Measurements from ENCODE around the gene CCDC90B. TPM values are rescaled to one million over a fixed set of nuclear protein-coding genes. Genes with fewer than 3 reads are reported as not detected.

CCDC90B gene
- total and polyA plus RNA-seq, 2 donors (not counting 1 experiment from before 2014, with no cell fraction given): 66.2 to 109 TPM

DNA sequence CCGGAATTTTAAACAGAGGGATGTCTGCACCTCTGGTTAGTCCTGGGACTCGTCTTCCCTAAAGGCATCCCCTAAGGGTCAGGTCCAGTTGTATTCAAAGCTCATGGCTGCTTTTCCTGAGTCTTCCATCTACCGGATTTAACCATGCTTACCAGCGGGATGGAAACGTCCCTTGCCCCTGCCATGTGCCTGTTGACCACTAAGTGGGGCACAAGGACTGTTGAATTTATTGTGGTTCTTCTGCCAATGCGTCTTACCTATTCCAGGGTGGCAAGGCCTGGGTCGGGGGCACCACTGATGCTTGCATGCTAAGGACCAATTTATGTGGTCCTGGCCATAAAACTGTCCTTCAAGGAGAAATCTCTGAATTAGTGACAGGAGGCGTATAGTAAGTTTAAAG lies 67.1 kb downstream of the CCDC90B start:
- Histone ChIP-seq H3K27ac (ENCODE audit: insufficient read depth, low read length) (no peak overlapping the region), H2AFZ (ENCODE audit: low read length) (no peak overlapping the region), H3K4me2 (ENCODE audit: extremely low read depth, insufficient read depth, low read length) (no peak overlapping the region), H3K27me3 (ENCODE audit: control insufficient read depth, insufficient read depth, low read length) (no peaks in the 10 kb centered on the region), H3K4me3 (replicated peaks in 1 of 4; ENCODE audit: control extremely low read depth in 1 of 4, insufficient read depth in 1 of 4, low read depth in 3 of 4, low read length in 4 of 4) (no peak overlapping the region), H3K4me1 (ENCODE audit: control insufficient read depth, extremely low read depth, insufficient read depth, low read length) (no peaks in the 10 kb centered on the region), H3K79me2 (ENCODE audit: control insufficient read depth, insufficient read depth, low read length) (no peaks in the 10 kb centered on the region), H4K20me1 (ENCODE audit: control insufficient read depth, extremely low read depth, insufficient read depth, low read length) (no peaks in the 10 kb centered on the region), H3K9ac (ENCODE audit: insufficient read depth, low read length) (no peak overlapping the region), H3K36me3 (ENCODE audit: control insufficient read depth, insufficient read depth, low read length) (no peaks in the 10 kb centered on the region), H3K9me3 (ENCODE audit: control insufficient read depth, insufficient read depth, low read depth, low read length) (no peaks in the 10 kb centered on the region)
- no peak for DNase-seq (ENCODE audit: low read depth in 2 of 2)
- TF ChIP-seq CTCF (conservative IDR thresholded peaks at IDR 0.05 in 1 of 2, IDR thresholded peaks at IDR 0.05 in 1 of 2; ENCODE audit: low read depth in 1 of 2, low read length in 2 of 2) (no peak), EZH2 (IDR thresholded peaks at IDR 0.05; ENCODE audit: low read length, missing control alignments) (no peak)

Other genes starting within 250 kb of the CCDC90B start
- 19.3 and 45.2 TPM in 2 replicates for gene RAB30, start 214.5 kb downstream of the CCDC90B start, total RNA-seq
- gene RAB30, start 214.5 kb downstream of the CCDC90B start, polyA plus RNA-seq: 21.0 and 33.9 TPM in 2 replicates
- 36.5 and 44.8 TPM in 2 replicates for gene PCF11, start 129.2 kb downstream of the CCDC90B start, total RNA-seq
- 23.9 and 26.6 TPM in 2 replicates for gene PCF11, start 129.2 kb downstream of the CCDC90B start, polyA plus RNA-seq
- 13.9 and 17.5 TPM in 2 replicates for gene ANKRD42, start 92.7 kb downstream of the CCDC90B start, total RNA-seq
- 6.5 and 7.1 TPM in 2 replicates for gene ANKRD42, start 92.7 kb downstream of the CCDC90B start, polyA plus RNA-seq